ENCODE results near the gene PRPS1L1. TPM values are rescaled to one million over a fixed set of nuclear protein-coding genes. Genes with fewer than 3 reads are reported as not detected.

Gene PRPS1L1
- total and polyA plus RNA-seq, 10 of the 15 experiments (the other 5 are each of a cell fraction or from before 2014, with no cell fraction given): not detected

DNA sequence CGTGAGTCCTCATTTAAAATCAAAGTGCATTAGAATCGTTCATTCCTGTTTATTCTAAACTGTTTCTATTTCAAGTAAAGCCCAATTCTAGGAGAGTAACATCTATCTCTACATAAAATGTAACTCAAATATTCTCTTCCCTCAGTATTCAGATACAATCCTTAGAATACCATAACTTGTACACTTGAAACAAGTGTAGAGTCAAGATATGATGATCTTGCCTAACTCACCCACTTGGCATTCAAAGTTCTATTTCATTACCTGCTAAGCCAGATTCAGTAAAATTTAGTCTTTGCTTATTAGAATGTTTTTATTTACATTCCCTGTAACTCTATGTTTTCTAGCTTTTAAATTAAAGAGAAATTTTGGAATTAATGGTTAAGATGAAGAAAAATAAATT lies 31.6 kb downstream of the PRPS1L1 start:
- ChIA-PET RAD21 (ENCODE audit: unreplicated experiment) (interaction anchor here (1.0 to 8.3 kb wide), 3 partner anchors 11 to 225 kb away, joined by 3 to 94 read pairs (median 3); no protein-coding TSS in a partner anchor), SMC1A (ENCODE audit: uncharacterized antibody, unreplicated experiment) (interaction anchor here (1.8 kb wide), 1 partner anchor 226 kb away, joined by 9 read pairs; no protein-coding TSS in a partner anchor), POLR2A (no interaction called here), CTCF (interaction anchor here (1.2 to 2.5 kb wide), 3 partner anchors 223 to 694 kb away, joined by 4 to 12 read pairs (median 8); no protein-coding TSS in a partner anchor)
- Histone ChIP-seq H3K9me3 (replicated peaks; ENCODE audit: control insufficient read depth, insufficient read depth, low read length) (no peaks in the 10 kb centered on the region; the same call in 2 of the 3 replicates), H3K36me3 (ENCODE audit: control insufficient read depth in 2 of 2, insufficient read depth in 2 of 2, low read length in 1 of 2) (no peaks in the 10 kb centered on the region), H3K4me3 (no peak overlapping the region), H3K4me1 (ENCODE audit: control insufficient read depth, insufficient read depth, low read length) (no peaks in the 10 kb centered on the region), H3K4me2 (ENCODE audit: control insufficient read depth, insufficient read depth) (no peak overlapping the region), H3K27me3 (replicated peaks in 1 of 2; ENCODE audit: control insufficient read depth in 2 of 2, insufficient read depth in 2 of 2, low read length in 1 of 2) (no peaks in the 10 kb centered on the region), H4K20me1 (ENCODE audit: control insufficient read depth, insufficient read depth) (no peaks in the 10 kb centered on the region), H2AFZ (ENCODE audit: control insufficient read depth, low read depth, low read length) (no peak overlapping the region), H3K27ac (ENCODE audit: control insufficient read depth, insufficient read depth) (no peak overlapping the region), H3K79me2 (ENCODE audit: control insufficient read depth, insufficient read depth, low read length) (no peaks in the 10 kb centered on the region), H3K9ac (ENCODE audit: control insufficient read depth, insufficient read depth, low read length) (no peak overlapping the region)
- ATAC-seq: no peak
- DNase-seq (ENCODE audit: low read depth, low spot score): no peak
- no TSS peak for BruUV-seq (replicated peaks)
- TF ChIP-seq POLR2AphosphoS2 (IDR thresholded peaks at IDR 0.05; ENCODE audit: low read depth, low read length) (no peak), RUNX3 (IDR thresholded peaks at IDR 0.05; ENCODE audit: low read length) (no peak), EP300 (IDR thresholded peaks at IDR 0.05; ENCODE audit: borderline replicate concordance in 1 of 2, control insufficient read depth in 1 of 2, low read depth in 2 of 2, low read length in 2 of 2) (no peak), ZNF207 (IDR thresholded peaks at IDR 0.05; ENCODE audit: borderline replicate concordance) (no peak), MEF2B (IDR thresholded peaks at IDR 0.05; ENCODE audit: partially characterized antibody, poor library complexity, severe bottlenecking) (no peak)
- FAIRE-seq: no peak
- in situ Hi-C loops (cut with MboI) (no loop called here), intact Hi-C loops (cut with micrococcal nuclease; ENCODE audit: unreplicated experiment) (no loop called here)
- 42% methylated on average over 2 of the region's 2 CpGs for WGBS (ENCODE audit: insufficient coverage, insufficient replicate concordance, low lambda C conversion rate, missing lambda C conversion rate)
